Muscle layer of duodenum (tissue), 2 donors: Measurements from ENCODE around the gene CLIC4.

ENCODE experiments used
- H3K27ac ChIP-seq: one replicate; pipeline ENCODE4 v1.7.0; 2013; ENCODE audit warnings: mild to moderate bottlenecking, low read length
- H3K27me3 ChIP-seq: one replicate; pipeline ENCODE4 v1.7.0; 2013; ENCODE audit warnings: low read depth, mild to moderate bottlenecking, control low read depth, low read length
- H3K36me3 ChIP-seq, 2 donors: one replicate each; pipeline ENCODE4 v1.7.0; 2013; ENCODE audit warnings: low read length in 2 of 2, control low read depth in 1 of 2, mild to moderate bottlenecking in 1 of 2; ENCODE audit not compliant: insufficient read depth in 2 of 2, control insufficient read depth in 1 of 2
- H3K4me1 ChIP-seq, 2 donors: one replicate each; pipeline ENCODE4 v1.7.0; 2013; ENCODE audit warnings: low read length in 2 of 2, mild to moderate bottlenecking in 2 of 2, control low read depth in 1 of 2, moderate library complexity in 1 of 2; ENCODE audit not compliant: insufficient read depth in 2 of 2, control insufficient read depth in 1 of 2
- H3K4me3 ChIP-seq, 2 donors: one replicate each; pipeline ENCODE4 v1.7.0; 2013; ENCODE audit warnings: low read length in 2 of 2, low read depth in 1 of 2, mild to moderate bottlenecking in 1 of 2
- H3K9me3 ChIP-seq, 2 donors: one replicate each; pipeline ENCODE4 v1.7.0; 2013; ENCODE audit warnings: low read length in 2 of 2, control low read depth in 1 of 2, mild to moderate bottlenecking in 1 of 2; ENCODE audit not compliant: control insufficient read depth in 1 of 2
- donor health status: healthy.

The CLIC4 gene

DNA sequence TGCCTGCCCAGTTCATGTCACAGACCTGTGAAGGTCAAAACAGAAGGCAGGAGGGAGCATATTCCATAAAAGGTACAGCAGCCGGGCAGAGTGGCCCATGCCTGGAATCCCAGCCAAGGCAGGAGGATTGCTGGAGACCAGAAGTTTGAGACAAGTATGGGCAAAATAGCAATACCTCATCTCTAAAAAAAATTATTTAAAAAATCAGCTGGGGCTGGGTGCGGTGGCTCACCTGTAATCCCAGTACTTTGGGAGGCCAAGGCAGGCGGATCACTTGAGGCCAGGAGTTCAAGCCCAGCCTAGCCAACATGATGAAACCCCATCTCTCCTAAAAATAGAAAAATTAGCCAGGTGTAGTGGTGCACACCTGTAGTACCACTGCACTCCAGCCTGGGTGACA lies 120.3 kb downstream of the CLIC4 start:
- no peaks in the 10 kb centered on the region for H3K36me3 ChIP-seq

DNA sequence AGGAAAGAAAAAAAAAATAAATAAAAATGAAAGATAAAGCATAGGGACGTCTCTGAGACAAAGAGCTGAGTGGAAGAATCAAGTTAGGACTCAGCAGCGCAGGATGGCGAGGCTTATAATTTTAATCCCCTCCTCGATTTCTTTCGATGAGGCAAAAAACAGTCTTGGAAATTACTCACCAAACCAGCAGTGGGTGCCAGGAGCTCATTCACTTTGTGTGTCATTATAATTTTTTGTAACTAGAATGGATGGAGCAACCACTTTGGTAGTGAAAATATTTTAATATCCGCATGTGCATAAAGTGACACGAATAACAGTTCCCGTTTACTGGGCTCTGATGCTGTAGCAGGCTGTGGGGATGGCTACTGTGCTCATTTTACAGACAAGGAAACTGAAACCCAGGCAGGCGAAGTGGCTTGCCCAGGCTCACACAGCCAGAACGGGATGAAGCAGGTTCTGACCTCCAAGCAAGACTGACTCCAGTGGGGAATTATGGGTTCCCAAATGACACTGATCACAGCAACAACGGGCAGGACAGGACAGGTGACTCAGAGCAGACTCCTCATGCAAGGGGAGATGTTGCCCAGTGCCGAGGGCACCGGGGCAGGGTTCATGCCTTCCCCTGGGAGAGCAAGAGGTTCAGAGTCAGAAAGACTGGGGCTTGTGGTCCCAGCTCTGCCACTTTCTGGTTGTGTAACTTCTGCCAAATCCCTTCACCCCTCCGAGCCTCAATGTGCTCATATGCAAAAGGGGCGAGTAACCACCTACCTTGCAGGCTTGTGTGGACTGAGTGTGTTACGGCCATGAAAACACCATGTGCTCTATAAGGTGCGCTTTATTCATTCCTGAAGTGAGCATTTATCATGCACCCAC lies 121.2 kb downstream of the CLIC4 start:
- H3K9me3 ChIP-seq, result no peaks in the 10 kb centered on the region
- no peak overlapping the region for H3K27ac ChIP-seq
- H3K4me1 ChIP-seq, result peaks cover 0 to 3% of the 10 kb centered on the region in 2 donors
- H3K27me3 ChIP-seq, result peaks cover 12% of the 10 kb centered on the region
- no peaks in the 10 kb centered on the region for H3K36me3 ChIP-seq
- no peak overlapping the region for H3K4me3 ChIP-seq

More for the DNA sequence above, 120.3 kb downstream of the CLIC4 start:
- H3K9me3 ChIP-seq, result no peaks in the 10 kb centered on the region
- peaks cover 12% of the 10 kb centered on the region for H3K27me3 ChIP-seq
- no peak overlapping the region for H3K27ac ChIP-seq
- H3K4me3 ChIP-seq, result no peak overlapping the region
- H3K4me1 ChIP-seq, result peaks cover 0 to 3% of the 10 kb centered on the region in 2 donors

GRCh38 chr1:24867084-24867870 lies 122.0 kb downstream of the CLIC4 start:
- Histone ChIP-seq H3K27me3 (peaks cover 12% of the 10 kb centered on the region), H3K9me3 (no peaks in the 10 kb centered on the region), H3K27ac (no peak overlapping the region), H3K4me1 (no peaks in the 10 kb centered on the region), H3K4me3 (no peak overlapping the region), H3K36me3 (no peaks in the 10 kb centered on the region)

DNA sequence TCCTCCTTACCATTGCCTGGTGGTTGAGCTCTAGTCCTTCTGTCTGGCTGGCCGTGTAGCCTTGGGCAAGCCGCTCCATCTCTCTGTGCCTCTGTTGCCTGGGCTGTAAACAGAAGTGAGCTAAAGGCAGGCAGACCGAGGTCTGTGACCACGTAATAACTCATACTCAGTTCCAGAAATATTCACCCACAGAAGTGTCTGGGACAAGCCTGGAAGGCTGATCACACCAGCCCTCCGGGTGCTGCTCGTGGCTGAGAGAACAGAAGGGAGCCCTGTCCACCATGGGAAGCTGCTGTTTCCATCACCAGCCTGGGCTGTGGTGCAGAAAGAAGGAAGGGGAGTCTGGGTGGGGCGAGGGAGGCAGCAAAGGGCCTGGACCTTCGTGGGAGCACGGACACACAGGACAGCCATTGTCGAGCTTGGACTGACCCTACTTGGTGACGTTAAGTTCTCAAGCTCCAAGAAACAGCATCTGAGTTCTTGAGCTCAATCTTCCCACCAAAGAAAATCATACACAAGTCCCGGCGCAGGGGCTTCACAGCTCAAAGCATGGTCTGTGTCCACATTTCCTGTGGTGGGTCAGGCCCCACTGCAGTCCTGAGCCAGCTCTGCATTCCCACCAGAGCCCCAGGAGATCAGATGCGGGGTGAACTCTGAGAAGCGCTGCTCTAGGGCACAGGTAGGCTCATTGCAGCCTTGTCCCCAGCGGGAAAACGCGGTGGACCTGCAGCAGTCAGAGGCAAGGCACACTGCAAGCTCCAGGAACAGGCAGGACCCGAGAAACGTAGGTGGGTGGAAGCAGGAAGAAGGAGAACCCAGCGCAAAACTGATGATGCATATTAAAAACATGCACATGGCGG lies 123.0 kb downstream of the CLIC4 start:
- no peak overlapping the region for H3K4me3 ChIP-seq
- H3K27ac ChIP-seq, result no peak overlapping the region
- no peaks in the 10 kb centered on the region for H3K36me3 ChIP-seq
- H3K9me3 ChIP-seq, result no peaks in the 10 kb centered on the region
- no peaks in the 10 kb centered on the region for H3K4me1 ChIP-seq
- H3K27me3 ChIP-seq, result peaks cover 12% of the 10 kb centered on the region

DNA sequence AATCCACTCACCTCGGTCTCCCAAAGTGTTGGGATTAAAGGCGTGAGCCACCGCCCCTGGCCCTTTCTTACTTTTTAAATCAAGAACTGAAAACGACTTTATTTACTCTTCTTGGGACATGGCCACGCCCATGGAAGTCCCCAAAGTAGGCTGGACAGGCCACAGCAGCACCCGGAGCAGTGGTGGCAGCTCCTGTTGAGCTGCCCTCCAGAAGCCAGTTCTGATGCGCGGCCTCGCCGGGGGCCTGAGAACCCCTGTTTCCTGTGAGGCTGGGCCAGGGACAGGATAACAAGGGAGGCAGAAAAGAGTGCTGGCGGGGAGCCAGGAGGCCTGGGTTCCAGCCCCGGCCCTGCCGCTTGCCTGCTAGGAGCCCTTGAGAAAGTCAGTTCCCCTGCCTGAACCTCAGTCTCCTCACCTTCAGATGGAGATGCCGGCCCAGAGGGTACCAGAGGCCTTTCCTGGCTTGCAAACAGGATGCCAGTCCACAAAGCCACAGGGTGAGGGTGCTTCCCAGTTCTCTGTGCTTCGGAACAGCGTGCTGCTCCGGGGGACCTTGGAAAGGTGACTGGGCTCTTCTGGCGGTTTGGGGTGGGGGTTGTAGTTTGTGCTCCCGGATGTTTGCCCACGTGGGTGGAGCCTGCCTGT lies 125.4 kb downstream of the CLIC4 start:
- H3K27me3 ChIP-seq, result peaks cover 12% of the 10 kb centered on the region
- H3K36me3 ChIP-seq, result no peaks in the 10 kb centered on the region
- no peaks in the 10 kb centered on the region for H3K4me1 ChIP-seq
- no peak overlapping the region for H3K27ac ChIP-seq
- H3K9me3 ChIP-seq, result no peaks in the 10 kb centered on the region
- no peak overlapping the region for H3K4me3 ChIP-seq

DNA sequence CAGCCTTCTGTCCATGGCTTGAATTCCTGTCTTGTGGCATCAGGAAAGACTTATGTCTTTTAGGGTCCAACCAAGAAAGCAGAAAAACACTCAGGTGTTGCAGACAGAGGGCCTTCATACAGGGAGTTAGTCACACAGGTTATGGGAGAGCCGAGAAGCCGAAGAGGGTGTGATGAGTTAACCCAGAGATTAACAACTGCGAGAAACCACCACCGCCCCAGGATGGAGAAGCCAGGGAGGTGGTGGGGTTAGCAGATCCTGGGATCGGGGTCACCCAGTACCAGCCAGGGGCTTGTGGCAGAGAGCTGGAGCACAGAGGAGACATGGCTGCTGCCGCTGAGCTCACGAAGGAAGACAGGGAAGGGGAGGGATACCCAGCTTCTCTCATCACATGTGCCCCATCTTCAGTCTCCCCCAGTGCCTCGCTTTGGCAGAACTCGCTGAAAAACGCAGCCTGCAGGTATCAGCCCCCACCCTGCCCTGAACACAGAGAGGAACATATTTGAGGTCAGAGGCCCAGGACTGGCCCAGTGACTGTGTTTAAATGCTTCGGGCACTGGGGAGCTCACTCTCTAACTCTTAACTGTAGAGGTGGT lies 126.2 kb downstream of the CLIC4 start:
- H3K4me1 ChIP-seq, result no peaks in the 10 kb centered on the region
- H3K27me3 ChIP-seq, result peaks cover 12% of the 10 kb centered on the region

GRCh38 chr1:24872061-24872850 lies 127.0 kb downstream of the CLIC4 start:
- Histone ChIP-seq H3K27me3 (peaks cover 12% of the 10 kb centered on the region), H3K4me1 (no peaks in the 10 kb centered on the region), H3K4me3 (no peak overlapping the region), H3K9me3 (no peaks in the 10 kb centered on the region), H3K36me3 (no peaks in the 10 kb centered on the region), H3K27ac (no peak overlapping the region)

More for the DNA sequence above, 126.2 kb downstream of the CLIC4 start:
- H3K27ac ChIP-seq, result no peak overlapping the region
- H3K36me3 ChIP-seq, result no peaks in the 10 kb centered on the region
- no peak overlapping the region for H3K4me3 ChIP-seq
- H3K9me3 ChIP-seq, result no peaks in the 10 kb centered on the region

DNA sequence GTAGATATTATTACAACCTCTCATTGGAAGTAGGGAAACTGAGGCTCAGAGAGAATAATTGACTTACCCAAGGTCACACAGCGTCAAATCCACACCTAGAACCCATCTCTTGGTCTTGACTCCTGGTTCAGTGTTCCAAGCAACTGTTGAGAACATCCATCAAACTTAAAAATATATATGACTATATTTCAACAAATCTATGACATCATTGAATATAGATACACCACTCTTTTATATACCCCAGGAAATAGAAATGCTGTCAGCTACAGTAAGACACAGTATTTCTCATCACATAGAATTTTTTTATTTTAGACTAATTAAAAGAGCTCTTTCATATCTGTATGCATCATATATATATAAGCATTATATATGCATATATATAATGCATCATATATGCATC lies 127.9 kb downstream of the CLIC4 start:
- Histone ChIP-seq H3K27ac (no peak overlapping the region), H3K4me1 (no peaks in the 10 kb centered on the region), H3K27me3 (peaks cover 8% of the 10 kb centered on the region), H3K9me3 (no peaks in the 10 kb centered on the region), H3K36me3 (no peaks in the 10 kb centered on the region), H3K4me3 (no peak overlapping the region)

DNA sequence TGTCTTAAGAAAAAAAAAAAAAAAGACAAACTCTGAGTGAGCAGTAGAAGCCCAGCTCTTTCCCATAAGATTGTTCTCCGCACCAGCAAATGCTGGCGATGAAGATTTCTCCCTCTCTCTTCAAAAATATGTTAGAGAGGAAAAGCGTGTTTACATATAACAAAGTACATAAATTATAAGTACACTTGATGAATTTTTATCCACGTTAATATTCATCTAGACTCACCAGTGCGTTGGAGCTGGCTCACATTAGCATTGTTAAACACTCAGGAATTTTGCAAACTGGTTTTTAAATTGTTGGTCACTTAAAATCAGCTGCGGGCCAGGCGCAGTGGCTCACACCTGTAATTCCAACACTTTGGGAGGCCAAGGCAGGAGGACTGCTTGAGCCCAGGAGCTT lies 128.8 kb downstream of the CLIC4 start:
- Histone ChIP-seq H3K9me3 (no peaks in the 10 kb centered on the region), H3K27me3 (peaks cover 3% of the 10 kb centered on the region)

More for the DNA sequence above, 128.8 kb downstream of the CLIC4 start:
- H3K27ac ChIP-seq, result no peak overlapping the region
- H3K4me3 ChIP-seq, result no peak overlapping the region
- no peaks in the 10 kb centered on the region for H3K4me1 ChIP-seq
- no peaks in the 10 kb centered on the region for H3K36me3 ChIP-seq
